GM10266 (cell line): ENCODE measurements around the gene FAM53C.

Experiments
- DNase-seq: peaks from one replicate; pipeline ENCODE4 v3.0.0; 2012; ENCODE audit errors: extremely low spot score
- TF ChIP-seq, protein P1 (sequence below): IDR thresholded peaks from 2 replicates; pipeline ENCODE4 v1.5.1; 2012; ENCODE audit warnings: mild to moderate bottlenecking, low read depth; ENCODE audit not compliant: control insufficient read depth, insufficient read depth; ENCODE audit errors: missing control alignments

FAM53C gene

DNA sequence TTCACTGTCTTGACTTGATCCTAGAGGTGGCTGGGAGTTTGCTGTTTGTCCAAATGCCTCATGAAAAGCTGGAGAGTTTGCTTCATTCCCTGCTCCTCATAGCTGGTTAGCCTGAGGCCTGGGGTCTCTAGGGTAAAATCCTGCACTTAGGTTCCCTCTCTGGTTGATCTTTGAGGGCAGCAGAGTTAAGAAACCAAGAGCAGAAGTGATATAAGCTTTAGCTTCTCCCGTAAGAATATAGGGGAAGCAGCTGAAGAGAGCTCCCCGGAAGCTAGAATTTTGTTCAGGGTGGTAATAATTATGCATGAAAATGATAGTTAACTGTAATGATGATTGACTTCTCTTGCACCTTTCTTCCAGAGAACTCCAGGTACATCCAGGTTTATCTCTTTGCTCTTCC is 1.4 kb downstream of the FAM53C start:
- TF ChIP-seq, protein P1, sequence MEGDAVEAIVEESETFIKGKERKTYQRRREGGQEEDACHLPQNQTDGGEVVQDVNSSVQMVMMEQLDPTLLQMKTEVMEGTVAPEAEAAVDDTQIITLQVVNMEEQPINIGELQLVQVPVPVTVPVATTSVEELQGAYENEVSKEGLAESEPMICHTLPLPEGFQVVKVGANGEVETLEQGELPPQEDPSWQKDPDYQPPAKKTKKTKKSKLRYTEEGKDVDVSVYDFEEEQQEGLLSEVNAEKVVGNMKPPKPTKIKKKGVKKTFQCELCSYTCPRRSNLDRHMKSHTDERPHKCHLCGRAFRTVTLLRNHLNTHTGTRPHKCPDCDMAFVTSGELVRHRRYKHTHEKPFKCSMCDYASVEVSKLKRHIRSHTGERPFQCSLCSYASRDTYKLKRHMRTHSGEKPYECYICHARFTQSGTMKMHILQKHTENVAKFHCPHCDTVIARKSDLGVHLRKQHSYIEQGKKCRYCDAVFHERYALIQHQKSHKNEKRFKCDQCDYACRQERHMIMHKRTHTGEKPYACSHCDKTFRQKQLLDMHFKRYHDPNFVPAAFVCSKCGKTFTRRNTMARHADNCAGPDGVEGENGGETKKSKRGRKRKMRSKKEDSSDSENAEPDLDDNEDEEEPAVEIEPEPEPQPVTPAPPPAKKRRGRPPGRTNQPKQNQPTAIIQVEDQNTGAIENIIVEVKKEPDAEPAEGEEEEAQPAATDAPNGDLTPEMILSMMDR, result no peak
- peak; percentile 38 for DNase-seq

DNA sequence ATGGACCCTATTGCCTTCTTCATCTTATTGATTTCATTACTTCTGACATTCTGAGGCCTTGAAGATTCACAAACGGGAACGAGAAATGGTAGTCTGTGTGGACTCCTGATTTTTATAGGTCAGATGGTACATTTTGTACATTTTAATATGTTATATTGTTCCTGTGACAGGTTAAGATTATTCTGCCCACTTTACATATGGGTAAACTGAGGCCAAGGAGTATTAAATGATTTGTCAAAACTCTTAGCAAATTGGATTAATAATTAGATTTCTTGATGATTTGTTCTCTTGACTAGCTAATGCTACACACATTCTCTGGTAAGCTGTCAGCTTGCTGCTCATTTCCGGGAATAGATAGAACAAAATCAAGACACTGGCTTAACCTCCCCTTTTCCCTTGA is 1.9 kb downstream of the FAM53C start:
- DNase-seq, result no peak
- TF ChIP-seq, protein P1, result no peak

DNA sequence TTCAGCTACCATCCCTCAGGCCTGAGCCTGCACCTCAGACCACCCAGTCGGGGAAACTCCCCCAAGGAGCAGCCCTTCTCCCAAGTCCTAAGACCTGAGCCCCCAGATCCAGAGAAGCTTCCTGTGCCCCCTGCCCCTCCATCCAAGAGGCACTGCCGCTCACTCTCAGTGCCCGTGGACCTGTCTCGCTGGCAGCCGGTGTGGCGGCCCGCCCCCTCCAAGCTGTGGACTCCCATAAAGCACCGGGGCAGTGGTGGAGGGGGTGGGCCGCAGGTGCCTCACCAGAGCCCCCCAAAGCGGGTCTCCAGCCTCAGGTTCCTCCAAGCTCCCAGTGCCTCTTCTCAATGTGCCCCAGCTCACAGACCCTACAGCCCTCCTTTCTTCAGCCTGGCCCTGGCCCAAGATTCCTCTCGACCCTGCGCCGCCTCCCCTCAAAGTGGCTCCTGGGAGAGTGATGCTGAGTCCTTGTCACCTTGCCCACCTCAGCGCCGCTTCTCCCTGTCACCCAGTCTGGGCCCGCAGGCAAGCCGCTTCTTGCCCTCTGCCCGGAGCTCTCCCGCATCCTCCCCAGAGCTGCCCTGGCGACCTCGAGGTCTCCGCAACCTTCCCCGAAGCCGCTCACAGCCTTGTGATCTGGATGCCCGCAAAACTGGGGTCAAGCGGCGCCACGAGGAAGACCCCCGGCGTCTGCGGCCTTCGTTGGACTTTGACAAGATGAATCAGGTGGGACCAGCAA is 7.0 kb downstream of the FAM53C start:
- TF ChIP-seq, protein P1, result no peak
- DNase-seq, result no peak

DNA sequence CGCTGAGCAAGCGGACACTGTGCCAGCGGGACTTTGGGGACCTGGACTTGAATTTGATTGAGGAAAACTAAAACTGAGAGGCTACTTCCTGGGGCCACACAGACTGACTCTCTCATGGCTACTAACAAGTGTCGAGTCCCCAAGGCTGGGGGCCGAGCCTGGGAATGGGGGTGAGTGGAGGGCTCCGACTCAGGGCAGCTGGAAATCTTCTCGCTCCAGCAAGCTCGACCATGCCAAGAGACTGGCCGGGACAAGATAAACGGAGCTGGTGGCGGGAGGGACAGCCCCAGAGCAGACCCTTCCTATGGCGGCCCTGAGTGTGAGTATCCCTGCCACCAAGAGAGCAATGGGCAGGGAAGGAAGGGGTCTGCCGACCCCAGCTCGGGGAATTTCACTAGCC is 8.8 kb downstream of the FAM53C start:
- no peak for DNase-seq
- TF ChIP-seq, protein P1, result no peak

DNA sequence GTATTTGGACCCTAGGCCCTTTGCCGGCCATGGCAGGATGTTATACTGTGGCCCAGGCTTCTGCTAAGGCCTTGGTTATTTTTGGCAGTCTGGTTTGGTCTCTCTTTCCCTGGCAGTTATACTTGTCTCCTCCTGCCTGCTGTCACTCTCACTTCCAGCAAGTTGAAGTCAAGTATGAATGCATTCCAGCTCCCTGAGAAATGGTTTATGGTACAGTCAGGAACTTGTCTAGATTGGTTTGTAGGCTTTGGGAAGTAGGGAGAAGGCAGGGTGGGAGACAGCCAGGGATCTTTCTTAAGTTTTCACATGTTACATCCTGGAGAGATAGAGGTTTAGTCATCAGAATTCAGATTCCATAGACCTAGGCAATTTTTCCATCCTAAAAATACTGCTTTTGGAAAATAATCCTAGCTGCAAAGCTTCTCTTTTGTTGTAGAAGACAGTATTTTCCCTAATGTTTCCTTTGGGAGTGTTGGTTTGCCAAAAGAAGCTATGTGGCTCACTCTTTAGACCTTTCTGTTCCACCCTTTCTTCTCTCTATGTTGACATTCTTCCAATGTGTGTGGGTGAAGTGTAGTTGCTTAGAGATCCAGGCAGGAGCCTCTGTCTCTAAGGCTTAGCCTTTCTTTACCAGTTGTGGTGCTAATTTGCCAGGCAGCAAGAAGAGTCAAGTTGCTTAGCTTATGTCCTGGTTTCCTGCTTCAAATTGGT is 11.9 kb downstream of the FAM53C start:
- no peak for DNase-seq

DNA sequence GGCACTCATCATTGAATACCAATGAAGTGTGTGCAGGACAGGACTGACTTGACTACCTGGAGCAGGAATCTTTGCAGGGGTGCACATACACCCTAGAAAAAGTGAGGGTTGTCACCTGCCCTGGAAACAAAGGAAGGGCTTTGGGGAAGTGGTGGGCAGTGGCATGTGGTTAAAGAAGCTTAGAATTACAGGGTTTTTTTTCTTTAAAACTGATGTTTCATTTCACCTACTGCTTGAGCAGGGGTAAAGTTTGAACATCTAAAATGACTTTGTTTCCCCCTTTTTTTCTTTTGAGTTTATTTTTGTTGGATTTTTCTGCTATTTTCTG is 12.5 kb downstream of the FAM53C start:
- TF ChIP-seq, protein P1, result no peak
- DNase-seq, result no peak

More for the DNA sequence above, 11.9 kb downstream of the FAM53C start:
- TF ChIP-seq, protein P1, result no peak

DNA sequence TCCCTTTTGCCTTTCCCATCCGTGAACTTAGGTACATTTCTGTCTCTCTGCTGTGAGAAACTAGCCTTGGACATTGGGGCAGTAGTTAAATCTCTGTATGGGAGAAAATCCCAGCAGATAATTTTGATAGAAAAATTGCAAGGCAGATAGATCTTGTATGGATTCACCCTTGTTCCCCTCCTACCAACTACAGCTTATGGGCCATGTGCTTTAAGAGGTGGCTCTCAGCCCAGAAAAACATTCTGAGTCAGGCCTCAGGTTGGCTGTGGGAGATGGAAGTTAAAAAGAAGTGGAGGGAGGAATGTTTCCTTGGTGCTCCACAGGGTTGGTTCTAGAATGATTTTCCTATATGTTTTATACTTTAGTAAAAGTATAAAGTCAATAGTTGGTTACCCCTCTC is 13.0 kb downstream of the FAM53C start:
- TF ChIP-seq, protein P1, result no peak

More for the DNA sequence above, 13.0 kb downstream of the FAM53C start:
- DNase-seq, result no peak
